CD4-positive, alpha-beta T cell treated with Interleukin-4 for 4 hours (primary cell): ENCODE measurements around the gene RASSF7.

Source experiments
- DNase-seq: peaks from one replicate; pipeline ENCODE4 v3.0.0-alpha.2; 2020

RASSF7 gene

GRCh38 chr11:567629-568292, 7.0 kb downstream of the RASSF7 start:
- no peak for DNase-seq

GRCh38 chr11:568306-569157, 7.8 kb downstream of the RASSF7 start:
- peak; percentile 94 for DNase-seq

- no peak for DNase-seq
These were observed 8.6 kb downstream of the RASSF7 start for GRCh38 chr11:569158-569885.

- DNase-seq, result no peak
These were observed 11.0 kb downstream of the RASSF7 start for GRCh38 chr11:571802-572185.

GRCh38 chr11:573146-573759, 12.5 kb downstream of the RASSF7 start:
- no peak for DNase-seq

- DNase-seq, result peak; percentile 37
These were observed 13.3 kb downstream of the RASSF7 start for GRCh38 chr11:574031-574570.

- DNase-seq, result no peak
These were observed 14.0 kb downstream of the RASSF7 start for GRCh38 chr11:574632-575312.

- no peak for DNase-seq
These were observed 14.7 kb downstream of the RASSF7 start for GRCh38 chr11:575313-575995.

GRCh38 chr11:575996-576768, 15.4 kb downstream of the RASSF7 start, which contains the start of gene PHRF1:
Gene PHRF1, plus strand, starts transcription at chr11:576470. Its CDS starts 5,043 bp downstream, at chr11:581513.
- DNase-seq, result peak; percentile 94

GRCh38 chr11:576811-577610, 16.2 kb downstream of the RASSF7 start:
- DNase-seq, result no peak

- no peak for DNase-seq
These were observed 16.8 kb downstream of the RASSF7 start for GRCh38 chr11:577611-577894.

GRCh38 chr11:578276-579035, 17.7 kb downstream of the RASSF7 start:
- no peak for DNase-seq

GRCh38 chr11:579830-580601, 19.2 kb downstream of the RASSF7 start:
- DNase-seq, result no peak

GRCh38 chr11:581342-581741, 20.6 kb downstream of the RASSF7 start:
- DNase-seq, result no peak

- no peak for DNase-seq
These were observed 21.0 kb downstream of the RASSF7 start for GRCh38 chr11:581752-582151.

GRCh38 chr11:584287-584686, 23.5 kb downstream of the RASSF7 start:
- DNase-seq, result no peak

- DNase-seq, result no peak
These were observed 25.9 kb downstream of the RASSF7 start for GRCh38 chr11:586376-587316.
